HG03520 (cell line): ENCODE results near the gene GRK2.
"Not testable (repeated sequence)": the region's sequence is repeated elsewhere in the genome, so short reads cannot be mapped to it uniquely, and the experiment has no call there.

ENCODE experiments used
- ATAC-seq: cut with Tn5 transposase; IDR thresholded peaks from one replicate; pipeline ENCODE4 v1.9.1; 2021; ENCODE audit warnings: mild to moderate bottlenecking, moderate library complexity; ENCODE audit not compliant: unreplicated experiment

The GRK2 gene

GRCh38 chr11:67266449-67267187 is at the start of gene GRK2:
Gene GRK2 (plus strand): TSS chr11:67266473. CDS start chr11:67266700, 227 bp downstream.
- ATAC-seq: peak; percentile 10

DNA sequence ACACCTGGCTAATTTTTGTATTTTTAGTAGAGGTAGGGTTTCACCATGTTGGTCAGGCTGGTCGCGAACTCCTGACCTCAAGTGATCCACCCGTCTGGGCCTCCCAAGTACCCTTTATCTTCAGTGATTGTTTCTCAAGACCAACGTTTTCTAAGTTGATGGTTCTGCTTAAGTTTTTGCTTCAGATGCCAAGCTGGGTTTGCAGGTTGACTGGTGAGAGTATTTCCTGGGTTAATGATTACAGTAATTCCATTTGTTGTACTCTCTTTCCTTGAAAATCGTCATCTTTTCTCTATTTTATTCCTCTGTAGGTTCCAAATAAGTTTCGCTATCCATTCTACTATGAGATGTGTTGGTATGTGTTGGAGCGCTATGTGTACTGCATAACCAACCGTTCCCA is 38.5 kb upstream of the GRK2 start:
- no peak for ATAC-seq

GRCh38 chr11:67230406-67230805 is 35.9 kb upstream of the GRK2 start:
- ATAC-seq: no peak

DNA sequence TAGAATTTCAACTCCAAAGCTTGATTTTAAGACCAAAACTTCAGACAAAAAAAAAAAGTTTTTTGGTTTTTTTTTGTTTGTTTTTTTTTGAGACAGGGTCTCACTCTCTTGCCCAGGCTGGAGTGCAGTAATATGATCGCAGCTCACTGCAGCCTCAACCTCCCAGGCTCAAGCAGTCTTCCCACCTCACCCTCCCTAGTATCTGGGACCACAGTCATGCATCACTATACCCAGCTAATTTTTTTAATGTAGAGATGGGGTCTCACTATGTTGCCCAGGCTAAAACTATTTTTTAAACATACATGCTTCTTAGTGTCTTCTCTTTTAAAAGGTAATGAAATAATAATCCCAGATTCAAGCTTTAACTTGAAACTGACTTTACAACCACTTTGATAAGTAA is 35.4 kb upstream of the GRK2 start:
- no peak for ATAC-seq

GRCh38 chr11:67233584-67234190 is 32.6 kb upstream of the GRK2 start:
- no peak for ATAC-seq

- not testable (repeated sequence) for ATAC-seq
Measured at GRCh38 chr11:67234571-67234970, 31.7 kb upstream of the GRK2 start.

DNA sequence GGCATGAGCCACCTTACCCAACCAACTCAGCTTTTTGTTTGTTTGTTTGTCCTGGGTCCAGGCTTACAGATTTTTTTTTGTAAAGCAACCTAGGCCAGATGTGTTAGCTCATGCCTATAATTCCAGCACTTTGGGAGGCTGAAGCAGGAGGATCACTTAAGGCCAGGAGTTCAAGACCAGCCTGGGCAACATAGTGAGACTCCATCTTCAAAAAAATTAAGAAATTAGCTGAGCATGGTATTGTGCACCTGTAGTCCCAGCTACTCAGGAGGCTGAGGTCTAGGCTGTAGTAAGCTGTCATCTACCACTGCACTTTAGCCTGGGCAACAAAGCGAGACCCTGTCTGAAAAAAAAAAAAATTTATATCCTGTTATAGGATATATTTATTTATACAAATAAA is 28.7 kb upstream of the GRK2 start:
- ATAC-seq: no peak

DNA sequence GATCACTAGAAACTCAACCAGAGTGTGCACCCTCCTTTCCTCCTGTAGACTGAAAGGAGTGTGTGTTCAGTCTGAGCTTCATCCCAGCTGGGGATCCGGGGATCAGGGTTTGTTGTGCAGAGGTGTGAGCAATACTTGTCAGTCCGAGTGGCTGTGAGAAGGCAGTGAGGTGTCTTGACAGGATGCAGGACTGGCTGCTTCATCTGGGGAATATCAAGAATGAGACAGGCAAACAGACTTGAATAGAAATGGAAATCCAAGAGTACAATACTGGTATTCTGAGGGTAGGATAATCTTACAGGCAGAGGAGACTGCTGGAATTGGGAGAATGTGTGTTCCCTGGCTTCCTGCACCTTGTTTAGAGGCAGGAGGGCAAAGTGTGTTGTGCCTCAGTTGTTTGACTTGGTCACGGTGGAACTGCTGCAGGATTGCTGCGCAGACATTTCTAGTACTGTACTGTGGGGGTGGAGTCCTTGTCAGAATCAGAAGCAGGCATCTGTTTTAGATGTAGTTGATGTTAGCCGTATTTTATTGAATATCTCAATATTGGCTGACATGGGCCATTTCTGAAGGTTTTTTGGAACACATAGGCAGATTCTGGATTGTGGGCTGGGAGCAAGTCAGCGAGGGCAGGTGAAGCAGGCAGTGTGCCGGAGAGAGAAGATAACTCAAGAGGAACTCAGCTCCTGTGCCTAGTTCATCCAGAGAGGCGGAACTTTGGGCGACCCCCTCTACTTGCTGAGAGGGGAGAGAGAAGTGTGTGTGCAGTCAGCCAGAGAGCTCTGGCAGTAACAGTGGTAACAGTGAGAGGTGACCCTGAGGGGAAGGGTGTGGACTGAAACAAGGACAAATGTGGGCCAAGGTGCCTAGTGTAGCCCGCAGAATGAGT is 27.1 kb upstream of the GRK2 start:
- no peak for ATAC-seq

- peak; percentile 66 for ATAC-seq
Measured at GRCh38 chr11:67239783-67240575, 26.3 kb upstream of the GRK2 start.

GRCh38 chr11:67240576-67241389 is 25.5 kb upstream of the GRK2 start:
- no peak for ATAC-seq

- no peak for ATAC-seq
Measured at GRCh38 chr11:67242548-67242947, 23.7 kb upstream of the GRK2 start.

- ATAC-seq: no peak
Measured at GRCh38 chr11:67243051-67243450, 23.2 kb upstream of the GRK2 start.

DNA sequence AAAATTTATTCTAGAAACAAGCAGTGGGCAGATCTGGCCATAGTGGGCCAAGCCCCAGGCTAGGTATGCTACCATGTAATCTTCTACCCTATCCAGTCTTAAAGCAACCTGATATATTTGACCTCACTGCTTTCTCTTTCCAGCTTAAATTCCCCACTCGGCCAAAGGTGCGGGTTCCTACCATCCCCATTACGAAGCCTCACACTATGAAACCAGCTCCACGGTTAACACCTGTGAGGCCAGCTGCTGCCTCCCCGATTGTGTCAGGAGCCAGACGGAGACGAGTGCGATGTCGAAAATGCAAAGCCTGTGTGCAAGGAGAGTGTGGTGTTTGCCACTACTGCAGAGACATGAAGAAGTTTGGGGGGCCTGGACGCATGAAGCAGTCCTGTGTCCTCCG is 21.2 kb upstream of the GRK2 start:
- no peak for ATAC-seq

DNA sequence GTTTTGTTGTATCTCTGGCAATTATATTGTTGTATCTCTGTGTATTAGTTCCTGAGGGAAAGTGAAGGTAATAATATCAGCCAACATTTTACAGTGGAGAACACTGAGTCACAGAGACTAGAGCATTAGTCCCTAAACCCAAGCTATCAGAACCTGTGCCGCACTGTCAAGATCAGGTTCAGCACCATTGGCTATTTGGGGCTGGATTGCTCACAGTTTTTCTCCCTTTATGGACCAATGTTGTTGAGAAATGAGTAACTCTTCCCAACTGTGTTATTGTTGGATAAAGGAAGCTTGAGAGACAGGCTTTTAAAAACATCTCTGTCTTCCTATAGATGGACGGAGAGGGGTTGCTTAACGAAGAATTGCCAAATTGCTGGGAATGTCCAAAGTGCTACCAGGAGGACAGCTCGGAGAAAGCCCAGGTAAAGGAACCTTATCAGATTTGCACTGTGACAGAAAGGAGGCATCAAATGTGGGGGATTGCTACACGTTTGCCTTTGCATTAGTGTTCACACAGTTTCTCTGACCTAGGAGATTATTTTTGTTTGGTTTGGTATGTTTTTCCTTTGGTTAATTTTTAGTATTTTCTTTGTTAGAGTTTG is 18.2 kb upstream of the GRK2 start:
- ATAC-seq: no peak

GRCh38 chr11:67248653-67249052 is 17.6 kb upstream of the GRK2 start:
- no peak for ATAC-seq

DNA sequence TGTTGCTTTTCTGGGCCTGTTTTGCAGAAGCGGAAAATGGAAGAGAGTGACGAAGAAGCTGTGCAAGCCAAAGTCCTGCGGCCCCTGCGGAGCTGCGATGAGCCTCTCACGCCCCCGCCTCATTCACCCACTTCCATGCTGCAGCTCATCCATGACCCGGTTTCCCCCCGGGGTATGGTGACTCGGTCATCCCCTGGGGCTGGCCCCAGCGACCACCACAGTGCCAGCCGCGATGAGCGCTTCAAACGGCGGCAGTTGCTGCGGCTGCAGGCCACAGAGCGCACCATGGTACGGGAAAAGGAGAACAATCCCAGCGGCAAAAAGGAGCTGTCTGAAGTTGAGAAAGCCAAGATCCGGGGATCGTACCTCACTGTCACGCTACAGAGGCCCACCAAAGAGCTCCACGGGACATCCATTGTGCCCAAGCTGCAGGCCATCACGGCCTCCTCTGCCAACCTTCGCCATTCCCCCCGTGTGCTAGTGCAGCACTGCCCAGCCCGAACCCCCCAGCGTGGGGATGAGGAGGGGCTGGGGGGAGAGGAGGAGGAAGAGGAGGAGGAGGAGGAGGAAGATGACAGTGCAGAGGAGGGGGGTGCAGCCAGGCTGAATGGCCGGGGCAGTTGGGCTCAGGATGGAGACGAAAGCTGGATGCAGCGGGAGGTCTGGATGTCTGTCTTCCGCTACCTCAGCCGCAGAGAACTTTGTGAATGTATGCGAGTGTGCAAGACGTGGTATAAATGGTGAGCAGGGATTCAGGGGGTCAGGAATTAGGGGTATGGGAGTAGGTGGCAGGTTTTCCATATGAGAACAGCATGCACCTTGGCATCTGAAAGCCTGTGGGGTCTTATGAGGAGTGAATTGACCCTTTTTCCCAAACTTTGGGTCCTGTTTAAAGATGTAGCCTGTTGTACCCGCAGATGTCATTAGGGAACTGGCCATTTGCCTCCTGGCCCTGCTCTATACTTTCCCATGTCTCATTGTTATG is 15.9 kb upstream of the GRK2 start:
- no peak for ATAC-seq

- no peak for ATAC-seq
Measured at GRCh38 chr11:67251841-67252240, 14.4 kb upstream of the GRK2 start.

GRCh38 chr11:67252831-67253239 is 13.4 kb upstream of the GRK2 start:
- ATAC-seq: no peak
